ENCODE data around the gene BRD2.

The BRD2 gene

GRCh38 chr6:32950010-32950409 lies 18.4 kb upstream of the BRD2 start:
- no peak for DNase-seq

GRCh38 chr6:32950449-32950848 lies 17.9 kb upstream of the BRD2 start:
- no peak for DNase-seq

GRCh38 chr6:32952817-32953739 lies 15.3 kb upstream of the BRD2 start, which contains the start of gene HLA-DMA:
Gene HLA-DMA (minus strand): TSS chr6:32953097. CDS start chr6:32953036, 61 bp downstream.
- peak; percentile 98 for DNase-seq

GRCh38 chr6:32953775-32954174 lies 14.6 kb upstream of the BRD2 start:
- no peak for DNase-seq

- no peak for DNase-seq
Measured at GRCh38 chr6:32954267-32954666, 14.1 kb upstream of the BRD2 start.

- DNase-seq = no peak
Measured at GRCh38 chr6:32954986-32955802, 13.2 kb upstream of the BRD2 start.

- no peak for DNase-seq
Measured at GRCh38 chr6:32956176-32956575, 12.2 kb upstream of the BRD2 start.

GRCh38 chr6:32960563-32960962 lies 7.8 kb upstream of the BRD2 start:
- DNase-seq = no peak

- no peak for DNase-seq
Measured at GRCh38 chr6:32962213-32962826, 6.1 kb upstream of the BRD2 start.

- no peak for DNase-seq
Measured at GRCh38 chr6:32963866-32964265, 4.5 kb upstream of the BRD2 start.

GRCh38 chr6:32964776-32965175 lies 3.6 kb upstream of the BRD2 start:
- no peak for DNase-seq

GRCh38 chr6:32967151-32968091 lies 973 bp upstream of the BRD2 start:
- DNase-seq = peak; percentile 67

GRCh38 chr6:32968867-32969684 lies 682 bp downstream of the BRD2 start:
- DNase-seq = peak; percentile 95

GRCh38 chr6:32969685-32970412 lies 1.5 kb downstream of the BRD2 start:
- peak; percentile 98 for DNase-seq

GRCh38 chr6:32970413-32971241 lies 2.2 kb downstream of the BRD2 start:
- DNase-seq = peak; percentile 90

GRCh38 chr6:32971242-32971580 lies 2.8 kb downstream of the BRD2 start:
- DNase-seq = no peak

- peak; percentile 98 for DNase-seq
Measured at GRCh38 chr6:32971581-32972352, 3.4 kb downstream of the BRD2 start.

GRCh38 chr6:32972353-32973143 lies 4.2 kb downstream of the BRD2 start:
- DNase-seq = no peak
